ENCODE results near the gene FAM9C. TPM values are rescaled to one million over a fixed set of nuclear protein-coding genes. Genes with fewer than 3 reads are reported as not detected.

FAM9C gene
- total and polyA plus RNA-seq, 2 donors from 2014 or later, result not detected

DNA sequence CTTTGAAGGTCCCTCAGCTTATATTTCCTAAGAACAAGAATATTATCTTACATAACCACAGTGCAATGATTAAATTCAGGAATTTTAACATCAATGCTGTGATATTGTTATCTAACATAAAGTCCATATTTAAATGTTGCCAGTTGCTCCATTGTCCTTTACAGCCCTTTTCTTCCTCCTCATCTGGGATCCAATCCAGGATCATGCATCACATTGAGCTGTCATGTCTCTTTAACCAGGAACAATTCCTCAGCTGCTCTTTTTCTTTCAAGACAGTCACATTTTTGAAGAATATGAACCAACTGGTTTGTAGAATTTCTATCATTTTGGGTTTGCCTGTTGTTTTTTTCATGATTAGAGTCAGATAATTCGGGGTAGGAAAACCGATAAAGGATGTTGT lies 57.5 kb downstream of the FAM9C start:
- H3K36me3 ChIP-seq (ENCODE audit: control insufficient read depth in 2 of 3, insufficient read depth in 3 of 3, low read length in 3 of 3), result no peaks in the 10 kb centered on the region
- no peak overlapping the region for H3K4me3 ChIP-seq (ENCODE audit: low read length in 3 of 3)
- no peak overlapping the region for H3K9ac ChIP-seq (ENCODE audit: low read length in 3 of 3)
- intact Hi-C loops (cut with DNase I), result no loop called here
- DNase-seq (peak in 1 of 5 donors; percentile 34), FAIRE-seq (no peak)
- no peaks in the 10 kb centered on the region for H3K4me1 ChIP-seq (ENCODE audit: control insufficient read depth in 2 of 3, insufficient read depth in 2 of 3, low read depth in 1 of 3, low read length in 3 of 3)
- TF ChIP-seq, protein P1, sequence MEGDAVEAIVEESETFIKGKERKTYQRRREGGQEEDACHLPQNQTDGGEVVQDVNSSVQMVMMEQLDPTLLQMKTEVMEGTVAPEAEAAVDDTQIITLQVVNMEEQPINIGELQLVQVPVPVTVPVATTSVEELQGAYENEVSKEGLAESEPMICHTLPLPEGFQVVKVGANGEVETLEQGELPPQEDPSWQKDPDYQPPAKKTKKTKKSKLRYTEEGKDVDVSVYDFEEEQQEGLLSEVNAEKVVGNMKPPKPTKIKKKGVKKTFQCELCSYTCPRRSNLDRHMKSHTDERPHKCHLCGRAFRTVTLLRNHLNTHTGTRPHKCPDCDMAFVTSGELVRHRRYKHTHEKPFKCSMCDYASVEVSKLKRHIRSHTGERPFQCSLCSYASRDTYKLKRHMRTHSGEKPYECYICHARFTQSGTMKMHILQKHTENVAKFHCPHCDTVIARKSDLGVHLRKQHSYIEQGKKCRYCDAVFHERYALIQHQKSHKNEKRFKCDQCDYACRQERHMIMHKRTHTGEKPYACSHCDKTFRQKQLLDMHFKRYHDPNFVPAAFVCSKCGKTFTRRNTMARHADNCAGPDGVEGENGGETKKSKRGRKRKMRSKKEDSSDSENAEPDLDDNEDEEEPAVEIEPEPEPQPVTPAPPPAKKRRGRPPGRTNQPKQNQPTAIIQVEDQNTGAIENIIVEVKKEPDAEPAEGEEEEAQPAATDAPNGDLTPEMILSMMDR (IDR thresholded peaks at IDR 0.05; ENCODE audit: borderline replicate concordance, extremely low read depth, insufficient read depth), result no peak
- no peaks in the 10 kb centered on the region for H3K9me3 ChIP-seq (ENCODE audit: control insufficient read depth in 2 of 3, insufficient read depth in 1 of 3, low read length in 3 of 3)
- H3K27ac ChIP-seq (ENCODE audit: low read depth in 2 of 2, low read length in 2 of 2), result no peak overlapping the region
- no peaks in the 10 kb centered on the region for H3K27me3 ChIP-seq (ENCODE audit: control insufficient read depth, insufficient read depth, low read length)

DNA sequence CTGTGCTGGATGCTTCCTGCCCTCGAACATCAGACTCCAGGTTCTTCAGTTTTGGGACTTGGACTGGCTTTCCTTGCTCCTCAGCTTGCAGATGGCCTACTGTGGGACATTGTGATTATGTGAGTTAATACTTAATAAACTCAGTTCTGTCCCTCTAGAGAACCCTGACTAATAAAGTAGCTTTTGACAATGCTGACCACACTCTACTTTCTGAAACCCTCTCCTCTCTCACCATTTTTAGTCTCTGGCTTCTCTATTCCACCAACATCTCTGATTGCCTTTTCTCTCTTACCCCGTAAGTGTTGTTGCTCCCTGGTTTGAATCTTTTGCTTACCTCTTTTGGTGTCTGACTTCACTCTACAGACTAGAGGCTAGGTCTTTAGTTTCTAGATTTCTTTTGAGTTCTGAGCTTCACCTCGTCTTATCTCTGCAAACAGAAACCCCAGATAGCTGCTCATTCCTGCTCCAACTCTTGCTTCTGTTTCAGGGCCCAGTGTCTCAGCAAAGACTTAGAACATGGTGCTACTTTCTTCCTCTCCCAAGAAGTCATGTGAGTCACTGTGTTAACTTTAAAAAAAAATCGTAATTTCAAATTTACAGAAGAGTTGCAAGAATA lies 58.1 kb downstream of the FAM9C start:
- no peaks in the 10 kb centered on the region for H3K4me1 ChIP-seq (ENCODE audit: control insufficient read depth in 2 of 3, insufficient read depth in 2 of 3, low read depth in 1 of 3, low read length in 3 of 3)
- TF ChIP-seq, protein P1 (IDR thresholded peaks at IDR 0.05; ENCODE audit: borderline replicate concordance, extremely low read depth, insufficient read depth), result no peak
- H3K4me3 ChIP-seq (ENCODE audit: low read length in 3 of 3), result no peak overlapping the region
- no peak for DNase-seq
- no peaks in the 10 kb centered on the region for H3K27me3 ChIP-seq (ENCODE audit: control insufficient read depth, insufficient read depth, low read length)
- H3K36me3 ChIP-seq (ENCODE audit: control insufficient read depth in 2 of 3, insufficient read depth in 3 of 3, low read length in 3 of 3), result no peaks in the 10 kb centered on the region
- no peak overlapping the region for H3K9ac ChIP-seq (ENCODE audit: low read length in 3 of 3)
- no peak overlapping the region for H3K27ac ChIP-seq (ENCODE audit: low read depth in 2 of 2, low read length in 2 of 2)
- H3K9me3 ChIP-seq (ENCODE audit: control insufficient read depth in 2 of 3, insufficient read depth in 1 of 3, low read length in 3 of 3), result no peaks in the 10 kb centered on the region
- intact Hi-C loops (cut with DNase I), result no loop called here
- no peak for FAIRE-seq

Other genes starting within 250 kb of the FAM9C start
- gene TLR7, start 177.5 kb downstream of the FAM9C start, total RNA-seq, result 1.7 TPM
- 0.52 TPM for gene TLR7, start 177.5 kb downstream of the FAM9C start, polyA plus RNA-seq (ENCODE audit: insufficient read depth, low read depth, low replicate concordance)
- gene TLR8, start 138.0 kb downstream of the FAM9C start, total RNA-seq, result 3.1 TPM
- gene TLR8, start 138.0 kb downstream of the FAM9C start, polyA plus RNA-seq (ENCODE audit: insufficient read depth, low read depth, low replicate concordance), result not detected
- 2,421 TPM for gene TMSB4X, start 69.5 kb downstream of the FAM9C start, total RNA-seq
- 3,432 TPM for gene TMSB4X, start 69.5 kb downstream of the FAM9C start, polyA plus RNA-seq (ENCODE audit: insufficient read depth, low read depth, low replicate concordance)